Bronchial epithelial cell (primary cell): ENCODE results near the gene KCNAB1. TPM values are rescaled to one million over a fixed set of nuclear protein-coding genes. Genes with fewer than 3 reads are reported as not detected.
"Not testable (repeated sequence)": the region's sequence is repeated elsewhere in the genome, so short reads cannot be mapped to it uniquely, and the experiment has no call there.

Experiments used
- DNase-seq: peaks from one replicate; pipeline ENCODE4 v3.0.0-alpha.2; 2010; ENCODE audit warnings: low read depth
- FAIRE-seq: peaks from 2 replicates; lab custom pipeline; 2011; peaks lifted over from hg19 to GRCh38; lab: Jason Lieb, UNC
- H3K27me3 ChIP-seq: 2 replicates; pipeline ENCODE4 v1.5.1; 2011; ENCODE audit warnings: low read length; ENCODE audit not compliant: control insufficient read depth, insufficient read depth
- H3K36me3 ChIP-seq: 2 replicates; pipeline ENCODE4 v1.5.1; 2011; ENCODE audit warnings: low read length; ENCODE audit not compliant: control insufficient read depth, insufficient read depth
- H3K4me3 ChIP-seq: 2 replicates; pipeline ENCODE4 v1.5.1; 2011; ENCODE audit warnings: mild to moderate bottlenecking, low read depth, low read length, control low read depth
- CTCF ChIP-seq: IDR thresholded peaks from 2 replicates; pipeline ENCODE4 v1.5.1; 2011; ENCODE audit warnings: mild to moderate bottlenecking, moderate library complexity, low read length, control low read depth, inconsistent platforms; ENCODE audit not compliant: insufficient read depth, severe bottlenecking
- total RNA-seq: library from RNA; depleted of rRNA; stranded (reverse); fragments of >200 nt; gene quantifications from 2 replicates; pipeline ENCODE4 v1.2.1, GENCODE V29; 2014

KCNAB1 gene
- total RNA-seq, 1 donor from 2014 or later, result 0.26 TPM

- no peak for DNase-seq
- no peaks in the 10 kb centered on the region for H3K27me3 ChIP-seq
- H3K36me3 ChIP-seq, result no peaks in the 10 kb centered on the region
- TF ChIP-seq CTCF, result no peak
- no peak for FAIRE-seq
- no peak overlapping the region for H3K4me3 ChIP-seq
These were observed 21.8 kb upstream of the KCNAB1 start for GRCh38 chr3:156098437-156099035.

- H3K36me3 ChIP-seq, FAIRE-seq, H3K4me3 ChIP-seq, DNase-seq, H3K27me3 ChIP-seq: not testable (repeated sequence)
These were observed 21.0 kb upstream of the KCNAB1 start for GRCh38 chr3:156099348-156099747.

GRCh38 chr3:156099984-156100383 is 20.4 kb upstream of the KCNAB1 start:
- not testable (repeated sequence) for H3K27me3 ChIP-seq, H3K4me3 ChIP-seq, FAIRE-seq

GRCh38 chr3:156102267-156102931 is 18.0 kb upstream of the KCNAB1 start:
- H3K4me3 ChIP-seq, result no peak overlapping the region
- peaks cover 3% of the 10 kb centered on the region for H3K27me3 ChIP-seq
- FAIRE-seq (no peak), DNase-seq (no peak)
- TF ChIP-seq CTCF, result no peak
- H3K36me3 ChIP-seq, result no peaks in the 10 kb centered on the region

More at GRCh38 chr3:156099984-156100383, 20.4 kb upstream of the KCNAB1 start:
- DNase-seq, H3K36me3 ChIP-seq: not testable (repeated sequence)

- H3K4me3 ChIP-seq, result no peak overlapping the region
- H3K27me3 ChIP-seq, result peaks cover 3% of the 10 kb centered on the region
- FAIRE-seq (no peak), DNase-seq (no peak)
- no peaks in the 10 kb centered on the region for H3K36me3 ChIP-seq
- TF ChIP-seq CTCF, result no peak
These were observed 13.5 kb upstream of the KCNAB1 start for GRCh38 chr3:156106721-156107373.

GRCh38 chr3:156107504-156107903 is 12.9 kb upstream of the KCNAB1 start:
- FAIRE-seq, result no peak
- no peak for DNase-seq
- no peaks in the 10 kb centered on the region for H3K36me3 ChIP-seq
- H3K27me3 ChIP-seq, result peaks cover 3% of the 10 kb centered on the region
- TF ChIP-seq CTCF, result no peak
- H3K4me3 ChIP-seq, result no peak overlapping the region
